HG03354 (cell line): ENCODE data around the gene PCDH15.
"Not testable (repeated sequence)": the region's sequence is repeated elsewhere in the genome, so short reads cannot be mapped to it uniquely, and the experiment has no call there.

Experiments
- ATAC-seq: cut with Tn5 transposase; IDR thresholded peaks from one replicate; pipeline ENCODE4 v1.9.1; 2021; ENCODE audit warnings: mild to moderate bottlenecking; ENCODE audit not compliant: unreplicated experiment, poor library complexity, severe bottlenecking

Gene PCDH15

DNA sequence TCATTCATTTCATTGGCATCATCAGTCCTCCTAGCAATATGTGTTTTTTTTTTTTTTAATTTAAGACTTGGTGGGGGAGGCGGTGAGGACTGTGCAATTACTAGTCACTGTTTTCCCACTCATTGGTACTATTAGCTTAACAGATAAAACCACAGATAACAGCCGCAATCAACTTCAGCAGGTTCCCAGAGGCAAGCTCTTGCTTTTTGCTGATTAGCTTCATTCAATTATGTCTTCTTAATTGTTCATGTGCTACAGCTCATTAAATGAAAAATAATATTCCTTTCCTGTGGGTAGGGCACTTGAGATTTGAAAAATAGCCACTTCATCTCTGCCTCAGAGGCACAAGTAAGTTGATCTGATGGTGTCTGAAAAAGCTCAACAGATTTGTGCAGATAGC lies 215.5 kb downstream of the PCDH15 start:
- ATAC-seq = no peak

DNA sequence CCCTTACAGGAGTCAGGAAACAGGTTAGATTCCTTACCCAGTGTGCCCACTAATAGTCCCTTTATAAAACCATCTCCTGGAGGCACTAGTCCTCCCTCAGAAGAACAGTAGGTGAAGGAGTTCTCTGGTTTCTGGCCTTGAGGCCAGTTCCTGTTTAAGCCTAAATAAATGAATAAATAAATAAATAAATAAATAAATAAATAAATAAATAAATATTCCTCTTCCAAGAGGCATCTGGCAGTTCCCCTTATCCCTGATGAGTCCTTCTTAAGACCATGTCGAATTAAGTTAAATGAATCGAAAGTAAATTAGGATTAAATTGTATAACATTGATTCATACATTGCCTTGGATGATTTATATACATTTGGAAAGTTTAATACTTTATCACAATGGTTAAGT lies 223.3 kb downstream of the PCDH15 start:
- ATAC-seq = no peak

DNA sequence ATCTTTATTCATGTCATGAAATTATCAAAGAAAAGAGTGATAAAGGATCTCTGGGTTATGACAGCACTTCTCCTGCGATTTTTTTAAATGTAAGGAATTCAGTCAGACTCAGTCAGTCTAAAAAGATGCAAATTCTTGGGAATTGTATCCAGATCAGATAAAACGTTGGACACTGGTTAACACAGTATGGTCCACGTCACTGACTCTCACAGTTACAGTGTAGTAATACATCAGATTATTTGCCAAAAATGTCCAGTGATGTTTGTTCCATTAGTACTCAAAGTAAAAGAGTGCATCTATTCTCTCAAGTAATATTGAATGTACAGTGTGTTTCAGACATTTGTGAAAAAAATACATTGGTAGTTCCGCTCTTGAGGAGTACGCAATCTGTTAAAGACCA lies 224.5 kb downstream of the PCDH15 start:
- no peak for ATAC-seq

DNA sequence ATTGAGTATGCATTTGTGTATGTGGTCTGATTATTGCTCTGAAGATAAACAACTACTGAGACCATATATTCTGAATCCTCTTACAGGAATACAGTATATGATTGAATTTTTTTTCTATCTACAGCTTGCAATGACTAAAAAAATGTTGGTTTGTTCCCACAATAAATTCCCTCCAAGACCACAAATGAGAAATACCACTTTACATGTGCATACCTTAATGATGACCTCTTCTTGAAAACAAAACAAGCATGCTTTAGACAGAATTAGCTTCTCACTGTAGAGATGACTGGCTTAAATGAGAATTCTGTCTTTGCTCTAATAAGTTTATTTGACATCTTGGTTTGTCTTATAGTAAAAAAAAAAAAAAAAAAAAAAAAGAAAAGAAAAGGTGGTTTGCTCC lies 241.5 kb downstream of the PCDH15 start:
- no peak for ATAC-seq

DNA sequence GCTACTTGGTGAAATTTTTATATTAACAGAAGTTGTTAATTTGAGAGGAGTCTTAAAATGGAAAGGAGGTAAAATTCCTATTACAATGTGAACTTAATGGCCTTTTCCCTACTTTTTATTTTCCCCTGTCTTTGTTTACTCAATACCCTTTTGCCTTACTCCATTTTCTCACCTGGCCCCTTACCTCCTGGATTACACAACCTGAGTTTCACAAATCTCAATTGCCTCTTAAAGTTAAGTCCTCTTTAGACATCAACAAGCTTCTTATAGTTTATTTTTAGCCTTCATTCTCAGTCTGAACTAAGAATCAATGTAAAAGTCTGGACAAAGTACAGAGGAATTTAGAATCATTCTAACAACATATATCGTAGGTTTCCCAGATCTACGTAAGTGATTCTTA lies 247.0 kb downstream of the PCDH15 start:
- no peak for ATAC-seq

DNA sequence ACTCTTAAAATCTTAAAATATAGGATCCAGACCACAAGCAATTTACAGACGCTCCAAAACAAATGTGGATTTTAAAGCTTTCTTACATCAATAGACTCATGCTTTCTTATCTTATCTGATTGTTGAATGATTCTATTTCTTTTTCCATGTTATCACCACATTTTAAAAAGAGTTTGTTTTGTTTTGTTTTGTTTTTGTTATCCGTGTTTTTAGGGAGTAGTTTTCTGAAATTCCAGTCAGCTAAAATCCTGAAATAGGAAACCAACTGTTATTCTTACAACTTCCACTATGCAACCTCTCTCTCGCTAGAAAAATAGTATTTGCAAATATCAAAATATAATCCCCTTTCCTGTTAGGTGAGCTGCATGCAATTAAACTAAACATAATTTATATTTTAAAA lies 251.0 kb downstream of the PCDH15 start:
- no peak for ATAC-seq

DNA sequence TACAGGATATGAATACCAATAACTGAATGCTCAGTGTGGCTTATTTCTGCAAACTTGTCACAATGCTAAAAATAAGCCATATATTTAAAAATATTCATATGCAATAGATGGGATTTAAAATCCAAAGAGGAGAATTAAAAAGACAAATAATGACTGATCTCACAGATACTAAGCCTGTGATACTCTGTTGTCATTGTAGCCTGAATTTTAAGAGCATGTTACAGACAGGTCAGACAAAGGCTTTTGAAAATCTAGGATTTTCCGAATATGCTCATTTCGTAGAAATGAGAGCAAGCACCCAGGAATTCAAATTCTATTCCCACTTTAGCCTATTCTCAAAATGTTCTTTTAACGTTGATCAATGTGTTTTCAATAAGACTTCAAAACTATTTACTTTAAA lies 269.7 kb downstream of the PCDH15 start:
- ATAC-seq = no peak

DNA sequence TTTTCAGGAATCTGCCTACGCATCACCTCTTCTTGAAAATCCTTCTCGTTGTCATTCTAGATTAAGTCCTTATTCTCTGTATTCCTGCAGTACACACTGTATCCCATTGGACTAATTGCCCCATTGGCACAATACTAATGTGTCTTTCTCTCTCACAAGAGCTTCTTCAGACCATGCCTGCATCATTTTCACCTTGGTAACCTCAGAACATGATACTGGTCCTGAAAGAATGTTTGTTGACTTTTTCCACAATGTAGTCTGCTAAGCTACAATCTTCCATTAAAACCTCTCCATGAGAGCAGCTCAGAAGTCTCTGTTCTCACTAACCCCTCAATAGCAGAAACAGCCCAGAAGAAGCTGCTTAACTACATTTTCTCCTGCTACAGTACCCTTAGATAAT lies 270.7 kb downstream of the PCDH15 start:
- ATAC-seq = no peak

DNA sequence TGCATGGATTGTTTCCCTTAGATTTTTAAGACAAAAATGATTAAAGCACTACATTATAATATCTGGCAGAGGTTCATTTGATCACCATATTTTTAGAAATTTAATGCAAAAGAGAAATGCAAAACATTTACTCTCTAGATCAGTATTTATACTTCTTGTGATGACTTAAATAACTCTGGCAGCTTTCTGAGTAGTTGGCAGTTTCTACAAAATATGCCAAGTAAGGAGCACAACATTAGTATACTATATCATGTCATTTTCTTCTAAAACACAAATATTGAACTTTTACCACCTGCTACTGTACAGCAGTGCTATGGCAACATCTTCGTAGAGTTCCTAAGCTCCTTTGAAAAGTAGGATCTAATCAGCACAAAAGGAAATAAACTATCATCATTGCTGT lies 275.2 kb downstream of the PCDH15 start:
- no peak for ATAC-seq

DNA sequence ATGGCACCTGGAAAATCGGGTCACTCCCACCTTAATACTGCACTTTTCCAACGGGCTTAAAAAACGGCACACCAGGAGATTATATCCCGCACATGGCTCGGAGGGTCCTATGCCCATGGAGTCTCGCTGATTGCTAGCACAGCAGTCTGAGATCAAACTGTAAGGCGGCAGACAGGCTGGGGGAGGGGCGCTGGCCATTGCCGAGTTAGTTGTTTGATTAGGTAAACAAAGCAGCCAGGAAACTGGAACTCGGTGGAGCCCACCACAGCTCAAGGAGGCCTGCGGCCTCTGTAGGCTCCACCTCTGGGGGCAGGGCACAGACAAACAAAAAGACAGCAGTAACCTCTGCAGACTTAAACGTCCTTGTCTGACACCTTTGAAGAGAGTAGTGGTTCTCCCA lies 285.8 kb downstream of the PCDH15 start:
- not testable (repeated sequence) for ATAC-seq

DNA sequence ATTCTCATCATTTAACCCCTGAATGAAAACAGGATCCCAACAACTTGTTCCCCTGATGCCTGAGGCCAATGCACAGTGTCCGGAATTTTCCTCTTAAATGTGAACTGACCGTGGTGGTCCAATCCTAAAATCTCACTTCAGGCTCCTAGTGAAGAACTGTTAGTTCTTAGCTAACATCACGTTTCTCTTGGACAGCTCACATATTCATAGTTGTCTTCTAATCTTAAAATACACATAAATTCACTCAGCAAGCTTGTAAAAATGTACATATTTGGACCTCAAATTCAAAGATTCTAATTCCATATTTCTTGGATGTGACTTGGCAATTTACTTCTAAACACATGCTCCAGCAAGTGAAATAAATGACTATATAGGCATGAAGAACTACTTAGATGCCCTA lies 297.2 kb downstream of the PCDH15 start:
- no peak for ATAC-seq

DNA sequence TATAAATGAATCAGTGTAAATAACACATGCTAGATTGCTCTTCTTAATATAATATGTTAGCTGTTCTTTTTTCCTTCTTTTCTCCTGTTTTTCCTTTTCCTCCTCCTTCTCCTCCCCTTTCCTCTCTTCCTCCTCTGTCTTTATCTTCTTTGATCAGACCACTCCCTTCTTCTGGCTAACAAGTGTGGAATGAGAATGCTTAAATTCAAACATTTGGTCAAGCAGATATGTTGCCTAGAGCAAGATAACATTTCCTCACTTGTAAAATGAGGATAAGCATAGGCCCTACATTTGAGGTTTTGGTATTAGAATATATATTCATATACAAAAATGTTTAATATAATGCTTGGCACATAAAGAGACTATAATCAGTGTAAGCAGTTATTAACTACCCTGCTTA lies 299.1 kb downstream of the PCDH15 start:
- ATAC-seq = no peak

DNA sequence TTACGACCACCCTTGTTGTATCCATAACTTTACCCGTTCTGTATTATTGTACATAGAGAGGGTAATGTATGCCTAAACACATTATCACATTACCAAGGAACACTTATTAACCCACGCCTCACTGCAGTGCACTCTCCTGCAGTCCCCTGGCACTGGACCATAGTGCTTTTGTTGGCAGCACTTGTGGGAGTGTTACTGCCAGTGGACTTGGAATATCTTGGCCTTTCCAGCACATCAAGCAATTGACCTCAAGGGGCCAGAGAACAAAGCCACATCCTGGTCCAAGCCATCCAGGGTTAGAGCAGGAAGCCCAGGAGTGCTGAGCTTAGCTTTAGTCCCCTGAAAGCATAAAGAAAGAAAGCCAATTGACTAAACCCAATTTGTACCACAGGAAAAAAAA lies 304.2 kb downstream of the PCDH15 start:
- ATAC-seq = no peak

DNA sequence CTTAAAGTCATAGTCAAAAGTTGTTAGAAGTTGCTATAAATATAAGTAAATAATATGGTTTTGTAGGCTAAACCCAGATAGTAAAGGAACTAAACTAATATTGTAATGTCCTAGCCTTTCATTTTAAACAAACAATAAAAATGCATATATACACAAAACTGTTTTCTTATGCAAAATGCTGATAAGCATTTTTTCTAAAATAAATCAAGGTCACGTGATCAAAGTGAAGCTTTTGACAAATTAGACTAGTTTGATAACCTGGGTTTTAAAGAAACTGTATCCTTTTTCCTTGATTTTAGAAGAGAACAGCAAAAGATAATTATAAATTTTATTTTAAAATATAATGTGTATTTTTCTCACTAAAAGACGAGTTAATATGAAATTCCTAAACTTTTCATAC lies 313.3 kb downstream of the PCDH15 start:
- ATAC-seq = no peak

DNA sequence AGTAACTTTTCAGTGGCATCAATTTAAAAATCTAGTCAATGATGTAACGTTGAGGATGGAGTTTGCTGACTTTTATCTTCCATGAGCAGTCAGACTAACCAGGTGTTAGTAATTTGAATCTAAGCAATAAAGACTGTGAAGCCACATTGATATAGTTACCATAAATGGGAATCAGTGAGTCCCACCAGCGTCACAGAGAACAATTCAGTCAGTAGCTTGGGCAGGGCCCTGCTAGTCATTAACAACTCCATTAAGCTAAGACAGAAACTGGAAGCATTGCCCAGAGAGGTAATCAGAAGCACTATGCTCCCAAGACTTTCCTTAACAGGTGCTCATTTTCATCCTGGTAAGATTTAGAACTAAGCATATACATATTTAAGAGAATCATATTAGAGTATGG lies 315.1 kb downstream of the PCDH15 start:
- ATAC-seq = no peak

DNA sequence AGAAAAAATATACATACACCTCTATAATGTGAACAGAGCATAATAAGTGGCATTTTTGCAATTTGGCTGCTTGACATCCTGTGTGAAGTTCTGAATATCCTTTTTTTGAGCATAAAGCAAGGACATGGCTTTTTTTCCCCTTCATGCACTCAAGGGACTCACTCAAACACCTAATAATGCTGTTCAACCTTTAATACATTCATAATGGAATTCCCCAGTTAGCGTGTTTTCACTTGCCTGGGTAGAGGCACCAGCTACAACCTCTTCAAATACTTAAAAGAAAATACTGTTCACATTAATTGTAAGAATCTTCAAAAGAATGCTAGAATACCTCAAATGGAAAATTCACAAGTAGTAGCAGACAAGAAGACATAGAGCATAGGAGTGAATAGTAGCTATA lies 316.8 kb downstream of the PCDH15 start:
- ATAC-seq = no peak

DNA sequence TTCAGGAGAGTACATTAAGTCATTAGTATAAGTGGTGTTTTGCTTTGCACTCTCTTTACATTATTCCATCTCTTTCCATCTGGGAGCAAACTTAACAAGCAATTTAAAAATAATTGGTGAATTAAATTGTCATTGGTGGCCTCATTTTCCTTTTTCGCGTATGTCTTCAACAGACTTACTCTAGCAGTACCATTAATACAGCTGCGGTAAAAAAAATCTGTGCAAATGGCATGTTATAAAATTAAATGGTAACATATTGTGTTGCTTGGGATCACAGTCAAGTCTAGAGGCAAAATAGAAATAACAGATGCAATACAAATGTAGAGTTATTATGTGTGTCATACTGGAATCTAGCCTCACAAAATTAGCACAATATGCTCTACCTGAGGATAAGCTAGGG lies 322.4 kb downstream of the PCDH15 start:
- ATAC-seq = no peak

DNA sequence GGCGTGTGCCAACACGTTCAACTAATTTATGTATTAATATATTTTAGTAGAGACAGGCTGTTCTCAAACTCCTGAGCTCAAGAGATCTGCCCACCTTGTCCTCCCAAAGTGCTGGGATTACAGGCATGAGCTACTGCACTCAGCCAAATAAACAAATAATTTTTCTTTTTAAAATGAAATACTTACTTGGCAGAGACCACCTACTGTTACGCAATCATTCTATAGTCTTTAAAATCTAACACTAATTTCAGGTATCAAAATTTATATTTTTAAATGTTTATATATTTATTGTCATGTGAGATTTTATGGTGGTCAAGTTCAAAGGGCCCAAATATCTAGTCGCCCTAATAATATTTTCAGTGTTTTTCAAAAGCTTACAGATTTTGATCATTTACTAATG lies 323.3 kb downstream of the PCDH15 start:
- ATAC-seq = no peak

DNA sequence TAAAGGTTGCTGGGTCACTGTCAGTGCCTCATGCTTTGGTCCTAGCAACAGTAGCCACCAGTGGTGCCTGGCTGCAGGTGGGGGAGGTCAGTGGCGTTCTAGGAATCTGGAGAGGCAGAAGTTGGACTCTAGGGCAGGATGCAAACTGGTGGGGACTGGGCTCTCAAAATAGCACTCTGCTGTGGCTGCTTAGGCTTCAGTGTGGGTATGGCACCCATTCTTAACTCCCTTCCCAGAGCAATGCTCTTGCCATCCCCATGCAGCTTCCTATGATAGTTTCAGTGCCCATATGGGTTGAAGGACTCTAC lies 330.8 kb downstream of the PCDH15 start:
- no peak for ATAC-seq

DNA sequence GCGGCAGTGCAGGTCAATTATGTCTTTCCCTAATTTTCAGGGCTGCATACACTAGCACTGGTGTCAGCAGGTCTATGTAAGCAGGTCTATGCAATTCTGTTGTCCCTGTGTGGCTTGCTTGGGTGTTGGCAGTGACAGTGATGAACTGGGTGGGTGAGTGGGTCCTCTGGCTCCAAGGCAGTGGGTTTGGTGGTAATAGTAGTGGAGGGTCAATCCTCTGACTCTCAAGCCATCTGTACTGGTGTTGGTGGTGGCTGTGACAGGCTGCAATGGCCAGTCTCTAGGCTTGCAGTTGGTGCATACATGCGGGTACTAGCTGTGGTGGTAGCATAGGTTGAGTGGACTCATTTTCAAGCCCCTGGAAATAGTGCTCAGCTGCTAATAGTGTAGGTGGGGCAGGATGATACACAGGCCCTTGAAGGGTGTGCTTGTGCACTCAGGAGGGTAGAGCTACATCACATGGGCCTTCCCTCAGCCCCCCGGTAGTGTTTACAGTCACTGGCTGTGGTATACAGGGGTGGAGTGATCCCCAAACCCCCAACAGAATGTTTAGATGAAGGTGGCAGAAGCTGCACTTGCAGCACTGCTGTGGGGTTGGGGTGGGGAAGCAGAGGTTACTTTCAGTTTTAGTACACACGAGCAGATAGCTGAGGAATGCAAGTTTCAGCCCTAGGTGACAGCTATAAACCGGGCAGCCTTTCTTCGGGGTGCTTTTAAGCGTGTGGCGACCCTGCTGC lies 331.3 kb downstream of the PCDH15 start:
- ATAC-seq = no peak

DNA sequence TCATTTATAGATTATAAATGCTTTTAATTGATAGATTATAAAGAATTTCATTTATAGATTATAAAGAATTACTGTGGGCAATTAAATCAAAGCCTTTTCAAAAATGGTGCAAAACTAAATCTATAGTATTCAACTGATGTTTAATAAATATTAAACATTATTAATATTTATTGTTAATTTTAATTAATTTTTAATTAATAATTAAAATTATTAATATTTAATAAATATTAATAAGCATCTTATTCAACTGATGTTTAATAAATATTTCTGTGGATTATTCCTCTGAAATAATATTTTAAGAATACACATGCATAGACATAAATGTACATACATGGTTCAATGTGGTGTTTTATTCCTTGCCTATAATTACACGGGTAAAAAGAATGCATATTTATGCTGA lies 346.8 kb downstream of the PCDH15 start:
- no peak for ATAC-seq

DNA sequence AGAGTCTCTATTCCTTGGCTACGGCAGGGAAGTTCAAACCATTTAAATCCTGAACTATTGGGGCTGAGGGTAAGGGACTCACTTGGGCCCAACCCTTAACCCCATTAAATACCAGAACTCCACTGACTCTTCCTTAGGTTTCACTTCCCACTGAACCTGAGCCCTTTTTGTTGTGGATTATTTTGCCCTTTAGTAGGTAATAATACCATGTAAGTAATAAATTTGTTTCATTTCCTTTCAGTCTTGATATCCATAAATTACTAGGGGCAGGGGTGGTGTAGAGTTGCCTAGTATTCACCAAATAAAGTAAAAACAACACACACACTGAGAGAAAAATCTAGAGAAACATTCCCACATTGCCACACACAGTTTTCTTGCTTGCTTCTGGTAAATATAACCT lies 352.0 kb downstream of the PCDH15 start:
- no peak for ATAC-seq
